IMR-90 (cell line): Measurements from ENCODE around the gene ACOXL.

ENCODE experiments used
- CEBPB ChIP-seq: IDR thresholded peaks from 2 replicates; pipeline ENCODE4 v1.6.1; 2012; ENCODE audit warnings: low read depth, low read length, improper control_type of control experiment
- CHD1 ChIP-seq: IDR thresholded peaks from 2 replicates; pipeline ENCODE4 v1.6.1; 2012; ENCODE audit warnings: low read depth, low read length, improper control_type of control experiment
- CTCF ChIP-seq: conservative IDR thresholded peaks from 2 replicates; pipeline ENCODE4 v1.5.1; 2012; ENCODE audit warnings: mild to moderate bottlenecking, low read depth, low read length, improper control_type of control experiment
- MAZ ChIP-seq: IDR thresholded peaks from 2 replicates; pipeline ENCODE4 v1.6.1; 2012; ENCODE audit warnings: low read depth, mild to moderate bottlenecking, low read length, improper control_type of control experiment, moderate library complexity, borderline replicate concordance
- MXI1 ChIP-seq: IDR thresholded peaks from 2 replicates; pipeline ENCODE4 v1.6.1; 2012; ENCODE audit warnings: low read depth, mild to moderate bottlenecking, low read length, moderate library complexity, borderline replicate concordance
- POLR2A ChIP-seq: IDR thresholded peaks from 2 replicates; pipeline ENCODE4 v1.6.1; 2012; ENCODE audit warnings: mild to moderate bottlenecking, low read depth, low read length
- RFX5 ChIP-seq: IDR thresholded peaks from 2 replicates; pipeline ENCODE4 v1.8.0; 2012; ENCODE audit warnings: low read depth, mild to moderate bottlenecking, low read length, moderate library complexity
- USF2 ChIP-seq: fragments of 150-350 bp; IDR thresholded peaks from 2 replicates; pipeline ENCODE4 v1.6.1; 2017; ENCODE audit warnings: mild to moderate bottlenecking, antibody characterized with exemption, low read length, low read depth

GRCh38 chr2:110858993-110859701 lies 126.8 kb downstream of the ACOXL start:
- TF ChIP-seq CTCF: no peak
- TF ChIP-seq RFX5: no peak
- no peak for TF ChIP-seq POLR2A
- no peak for TF ChIP-seq CEBPB
- no peak for TF ChIP-seq MXI1
- TF ChIP-seq MAZ: no peak
- TF ChIP-seq USF2: no peak
- TF ChIP-seq CHD1: no peak
